Left lobe of liver (tissue), 2 donors: ENCODE results near the gene MYO9B. TPM values are rescaled to one million over a fixed set of nuclear protein-coding genes. Genes with fewer than 3 reads are reported as not detected.
"Not testable (repeated sequence)": the region's sequence is repeated elsewhere in the genome, so short reads cannot be mapped to it uniquely, and the experiment has no call there.

Experiments used
- ATAC-seq: fragments of 200-7000 bp; cut with Tn5 transposase; one replicate; pipeline ENCODE4 v1.9.1; 2020; ENCODE audit warnings: mild to moderate bottlenecking, moderate library complexity
- DNase-seq: peaks from one replicate; pipeline ENCODE4 v3.0.0-alpha.2; 2020; ENCODE audit warnings: low spot score
- total RNA-seq: library from RNA; stranded (reverse); gene quantifications from one replicate; pipeline ENCODE4 v1.2.1, GENCODE V29; 2021
- donor health status: DM: no; HTN: no; CAD: no; lungs with moderate emphysema.
- donor health status: DM: no; HTN: yes; CAD: no.

The MYO9B gene
- total RNA-seq, 1 donor from 2014 or later, result 28.9 TPM

- no peak for DNase-seq
- ATAC-seq, result no peak
Measured at GRCh38 chr19:17088552-17088951, 13.0 kb downstream of the MYO9B start.

DNA sequence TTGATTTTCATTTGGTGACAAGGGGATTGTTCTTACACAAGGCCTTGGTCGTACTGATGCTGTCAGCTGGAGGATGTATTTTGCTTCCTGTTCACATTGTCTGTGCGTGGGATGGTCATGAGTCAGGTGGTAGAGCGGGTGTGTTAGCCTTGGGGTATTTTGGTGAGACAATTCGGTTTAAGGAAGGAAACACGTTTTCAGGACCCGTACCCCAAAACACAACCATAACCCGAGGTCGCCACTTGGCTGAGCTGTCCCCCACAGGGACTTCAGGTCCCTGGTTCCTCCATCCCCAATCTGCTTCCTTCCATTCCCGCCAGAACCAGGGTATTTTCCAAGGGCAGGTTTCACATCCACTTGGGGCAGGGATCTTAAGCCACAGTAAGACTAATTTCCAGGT is 15.0 kb downstream of the MYO9B start:
- ATAC-seq, result no peak
- DNase-seq, result no peak

- DNase-seq, result no peak
- peak; percentile 58 for ATAC-seq
Measured at GRCh38 chr19:17091758-17092333, 16.3 kb downstream of the MYO9B start.

GRCh38 chr19:17092696-17093095 is 17.1 kb downstream of the MYO9B start:
- ATAC-seq (no peak), DNase-seq (no peak)

GRCh38 chr19:17094694-17095093 is 19.1 kb downstream of the MYO9B start:
- not testable (repeated sequence) for ATAC-seq, DNase-seq

- peak; percentile 11 for ATAC-seq
- no peak for DNase-seq
Measured at GRCh38 chr19:17095141-17095919, 19.8 kb downstream of the MYO9B start.

- DNase-seq (peak; percentile 77), ATAC-seq (peak; percentile 96)
Measured at GRCh38 chr19:17097593-17098126, 22.1 kb downstream of the MYO9B start.

DNA sequence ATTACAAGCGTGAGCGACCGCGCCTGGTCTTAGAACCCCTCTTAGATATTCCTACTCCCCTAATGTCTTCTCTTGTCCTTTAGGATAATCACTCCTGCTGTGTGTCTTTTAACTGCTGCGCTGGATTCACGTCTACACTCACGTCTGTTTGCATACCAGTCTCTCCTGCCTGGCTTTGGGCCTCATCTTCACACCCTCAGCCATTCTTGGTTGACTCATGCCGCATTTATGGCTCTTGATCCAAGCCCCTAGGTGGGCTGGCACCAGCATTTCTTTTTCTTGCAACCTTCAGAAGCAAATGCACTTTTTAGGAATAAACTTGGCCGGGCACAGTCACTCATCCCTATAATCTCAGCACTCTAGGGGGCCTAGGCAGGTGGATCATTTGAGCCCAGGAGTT is 22.7 kb downstream of the MYO9B start:
- no peak for DNase-seq
- ATAC-seq, result no peak

- ATAC-seq (no peak), DNase-seq (no peak)
Measured at GRCh38 chr19:17101686-17102628, 26.4 kb downstream of the MYO9B start.

DNA sequence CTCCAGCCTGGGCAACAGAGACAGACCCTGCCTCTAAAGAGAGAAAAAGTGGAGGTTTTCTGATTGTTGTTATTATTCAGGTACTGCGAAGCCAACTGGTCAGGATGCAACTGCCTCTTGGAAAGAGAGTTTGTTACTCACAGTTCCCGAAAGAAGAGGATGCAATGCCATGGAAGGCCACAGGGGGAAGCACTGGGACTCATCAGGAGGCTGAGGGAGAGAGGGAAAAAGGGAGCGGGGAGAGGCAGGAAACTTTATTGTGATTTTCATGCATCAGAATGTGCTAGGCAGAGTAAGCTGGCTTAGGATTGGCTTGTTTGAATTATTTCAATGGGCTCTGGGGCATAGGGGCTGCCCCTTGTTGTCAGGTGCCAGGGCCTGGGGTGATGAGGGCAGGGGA is 27.6 kb downstream of the MYO9B start:
- ATAC-seq, result peak; percentile 62
- DNase-seq, result no peak

GRCh38 chr19:17104679-17105078 is 29.1 kb downstream of the MYO9B start:
- DNase-seq, result no peak
- ATAC-seq, result no peak

DNA sequence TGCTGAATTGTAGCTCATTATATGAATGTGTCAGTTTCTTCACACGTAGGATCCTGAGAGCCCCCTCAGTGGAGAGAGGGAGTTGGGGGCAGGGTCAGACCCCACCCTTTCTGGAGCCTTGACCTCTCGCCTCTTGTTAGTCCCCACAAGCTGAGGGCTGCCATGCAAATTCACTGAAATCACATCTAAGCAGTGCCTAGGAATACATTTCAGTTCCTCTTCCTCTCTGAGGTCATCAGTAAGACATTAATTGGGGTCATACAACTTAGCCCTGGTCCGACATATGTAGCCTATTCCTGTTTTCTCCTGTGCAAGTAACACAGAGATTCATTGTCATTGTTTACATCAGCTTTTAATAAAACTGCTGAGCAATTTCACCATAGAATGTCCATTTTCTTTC is 30.0 kb downstream of the MYO9B start:
- no peak for DNase-seq
- no peak for ATAC-seq

GRCh38 chr19:17106964-17107363 is 31.4 kb downstream of the MYO9B start:
- not testable (repeated sequence) for ATAC-seq, DNase-seq

GRCh38 chr19:17107546-17108452 is 32.2 kb downstream of the MYO9B start:
- no peak for DNase-seq
- ATAC-seq, result peak; percentile 20

- DNase-seq, result no peak
- no peak for ATAC-seq
Measured at GRCh38 chr19:17108453-17108784, 32.8 kb downstream of the MYO9B start.

DNA sequence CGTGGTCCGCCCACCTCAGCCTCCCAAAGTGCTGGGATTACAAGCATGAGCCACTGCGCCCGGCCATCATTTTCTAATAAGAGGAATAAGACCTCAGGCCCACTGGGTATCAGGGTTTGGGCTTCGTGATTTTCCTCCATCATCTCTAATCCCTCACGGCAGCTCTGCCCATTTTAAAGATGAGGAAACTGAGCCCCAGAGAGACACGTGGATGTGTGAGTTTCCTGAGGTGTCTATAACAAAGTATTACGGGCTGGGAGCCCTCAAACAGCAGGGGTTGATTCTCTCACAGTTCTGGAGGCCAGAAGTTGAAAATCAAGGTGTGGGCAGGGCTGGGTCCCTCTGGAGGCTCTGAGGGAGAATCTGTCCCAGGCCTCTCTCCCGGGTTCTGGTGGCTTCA is 33.7 kb downstream of the MYO9B start:
- no peak for ATAC-seq

GRCh38 chr19:17109962-17110598 is 34.5 kb downstream of the MYO9B start:
- ATAC-seq (no peak), DNase-seq (no peak)

More for the DNA sequence above, 33.7 kb downstream of the MYO9B start:
- DNase-seq, result no peak

- DNase-seq (no peak), ATAC-seq (no peak)
Measured at GRCh38 chr19:17110599-17110966, 35.0 kb downstream of the MYO9B start.

GRCh38 chr19:17111766-17112165 is 36.2 kb downstream of the MYO9B start:
- ATAC-seq, result no peak
- no peak for DNase-seq

- DNase-seq (peak; percentile 63), ATAC-seq (peak; percentile 52)
Measured at GRCh38 chr19:17112271-17112670, 36.7 kb downstream of the MYO9B start.
